ENCODE data around the gene HEATR9.

Gene HEATR9

GRCh38 chr17:35808240-35808961, 60.3 kb downstream of the HEATR9 start:
- peak; percentile 53 for DNase-seq

- DNase-seq, result peak; percentile 70
These were observed 61.1 kb downstream of the HEATR9 start for GRCh38 chr17:35807371-35808144.

Data from fibroblast of upper back skin (primary cell).